ENCODE results near the gene ARMH1. TPM values are rescaled to one million over a fixed set of nuclear protein-coding genes. Genes with fewer than 3 reads are reported as not detected.

Gene ARMH1
- total RNA-seq, 2 experiments from 2014 or later: 95.7 to 105 TPM

Other genes starting within 250 kb of the ARMH1 start
- gene TMEM53, start 233 bp upstream of the ARMH1 start, total RNA-seq: 1 to 10 TPM; 4.2 to 4.7 TPM
- gene RNU5D-1, start 56.5 kb downstream of the ARMH1 start, total RNA-seq: not detected
- gene KIF2C, start 65.1 kb downstream of the ARMH1 start, total RNA-seq: 10 to 100 TPM; 76.5 to 87.7 TPM
- gene RPS8, start 100.8 kb downstream of the ARMH1 start, total RNA-seq: 1,000 to 10,000 TPM; 1,522 to 1,548 TPM
- 1 to 10 TPM; 1.3 to 1.6 TPM for gene BEST4, start 113.5 kb downstream of the ARMH1 start, total RNA-seq
- gene PLK3, start 125.7 kb downstream of the ARMH1 start, total RNA-seq: 10 to 100 TPM; 68.8 to 70.7 TPM
- gene DYNLT4, start 132.6 kb downstream of the ARMH1 start, total RNA-seq: under 1 TPM; 0.43 to 0.97 TPM
- 1 to 10 TPM; 5.2 to 5.6 TPM for gene BTBD19, start 133.8 kb downstream of the ARMH1 start, total RNA-seq
- 1 to 10 TPM; 1.0 to 1.6 TPM for gene PTCH2, start 168.5 kb downstream of the ARMH1 start, total RNA-seq